GM10847 (cell line): ENCODE data around the gene PLEKHA7.

Experiments used
- POLR2A ChIP-seq: IDR thresholded peaks from 2 replicates; pipeline ENCODE4 v1.6.1; 2011; ENCODE audit not compliant: insufficient read length; ENCODE audit errors: extremely low read depth

The PLEKHA7 gene

GRCh38 chr11:17012179-17012578, 2.0 kb downstream of the PLEKHA7 start:
- TF ChIP-seq POLR2A: no peak

- no peak for TF ChIP-seq POLR2A
These were observed 3.3 kb downstream of the PLEKHA7 start for GRCh38 chr11:17010851-17011420.

GRCh38 chr11:17008099-17008498, 6.1 kb downstream of the PLEKHA7 start:
- TF ChIP-seq POLR2A: no peak

GRCh38 chr11:17005646-17006045, 8.6 kb downstream of the PLEKHA7 start:
- no peak for TF ChIP-seq POLR2A

- no peak for TF ChIP-seq POLR2A
These were observed 9.6 kb downstream of the PLEKHA7 start for GRCh38 chr11:17004486-17005148.

- no peak for TF ChIP-seq POLR2A
These were observed 10.8 kb downstream of the PLEKHA7 start for GRCh38 chr11:17003426-17003825.

GRCh38 chr11:17002543-17002942, 11.7 kb downstream of the PLEKHA7 start:
- TF ChIP-seq POLR2A: no peak

GRCh38 chr11:17001806-17002205, 12.4 kb downstream of the PLEKHA7 start:
- no peak for TF ChIP-seq POLR2A

GRCh38 chr11:17000987-17001386, 13.2 kb downstream of the PLEKHA7 start:
- no peak for TF ChIP-seq POLR2A

GRCh38 chr11:16999116-16999515, 15.1 kb downstream of the PLEKHA7 start:
- TF ChIP-seq POLR2A: no peak

- no peak for TF ChIP-seq POLR2A
These were observed 16.6 kb downstream of the PLEKHA7 start for GRCh38 chr11:16997624-16998023.

- no peak for TF ChIP-seq POLR2A
These were observed 20.7 kb downstream of the PLEKHA7 start for GRCh38 chr11:16993495-16993894.

GRCh38 chr11:16992846-16993245, 21.4 kb downstream of the PLEKHA7 start:
- no peak for TF ChIP-seq POLR2A

- TF ChIP-seq POLR2A: no peak
These were observed 24.7 kb downstream of the PLEKHA7 start for GRCh38 chr11:16989554-16989953.

GRCh38 chr11:16987205-16987568, 27.0 kb downstream of the PLEKHA7 start:
- no peak for TF ChIP-seq POLR2A

- no peak for TF ChIP-seq POLR2A
These were observed 27.6 kb downstream of the PLEKHA7 start for GRCh38 chr11:16986434-16987204.
